Calu3 (cell line): Measurements from ENCODE around the gene ROS1. TPM values are rescaled to one million over a fixed set of nuclear protein-coding genes. Genes with fewer than 3 reads are reported as not detected.

Experiments used
- BruUV-seq: library from RNA; stranded (reverse); fragments of 400-500 nt; replicated peaks from 2 replicates; lab custom pipeline; 2021; lab: Mats Ljungman, UMichigan
- CTCF ChIA-PET: fragments of 300-600 bp; sonication (Branson Sonifier 250); formaldehyde crosslinking; loops from one replicate; lab custom pipeline; 2022; ENCODE audit warnings: antibody characterized with exemption; lab: Charles Lee
- DNase-seq: peaks from one replicate; pipeline ENCODE4 v3.0.0; 2022
- H3K27ac Mint-ChIP-seq: one replicate; pipeline ENCODE4 v1.8.0; 2022; ENCODE audit warnings: mixed read lengths; ENCODE audit not compliant: unreplicated experiment
- H3K27me3 Mint-ChIP-seq: one replicate; pipeline ENCODE4 v1.8.0; 2022; ENCODE audit warnings: mixed read lengths; ENCODE audit not compliant: unreplicated experiment
- H3K36me3 Mint-ChIP-seq: one replicate; pipeline ENCODE4 v1.8.0; 2022; ENCODE audit warnings: mild to moderate bottlenecking, moderate library complexity, mixed read lengths; ENCODE audit not compliant: insufficient read depth, unreplicated experiment
- H3K4me1 Mint-ChIP-seq: one replicate; pipeline ENCODE4 v1.8.0; 2022; ENCODE audit warnings: mild to moderate bottlenecking, low read depth, mixed read lengths; ENCODE audit not compliant: unreplicated experiment
- H3K4me3 Mint-ChIP-seq: one replicate; pipeline ENCODE4 v1.8.0; 2022; ENCODE audit warnings: mild to moderate bottlenecking, low read depth, moderate library complexity, mixed read lengths; ENCODE audit not compliant: unreplicated experiment
- H3K9me3 Mint-ChIP-seq: one replicate; pipeline ENCODE4 v1.8.0; 2022; ENCODE audit warnings: low read depth, mixed read lengths; ENCODE audit not compliant: unreplicated experiment
- intact Hi-C: fragments of 100-400 bp; cut with micrococcal nuclease; formaldehyde crosslinking; loops from one replicate; pipeline ENCODE4 v1.10.0; 2022; ENCODE audit not compliant: unreplicated experiment
- total RNA-seq: library from RNA; stranded (reverse); gene quantifications from 2 replicates; pipeline ENCODE4 v1.2.3, GENCODE V29; 2022
- TF ChIP-seq, protein P1 (sequence below): fragments of 200-600 bp; IDR thresholded peaks from one replicate; pipeline ENCODE4 v1.8.0; 2022; ENCODE audit warnings: antibody characterized with exemption; ENCODE audit not compliant: unreplicated experiment

The ROS1 gene
- total RNA-seq, 1 experiment from 2014 or later, result 8.1 TPM

DNA sequence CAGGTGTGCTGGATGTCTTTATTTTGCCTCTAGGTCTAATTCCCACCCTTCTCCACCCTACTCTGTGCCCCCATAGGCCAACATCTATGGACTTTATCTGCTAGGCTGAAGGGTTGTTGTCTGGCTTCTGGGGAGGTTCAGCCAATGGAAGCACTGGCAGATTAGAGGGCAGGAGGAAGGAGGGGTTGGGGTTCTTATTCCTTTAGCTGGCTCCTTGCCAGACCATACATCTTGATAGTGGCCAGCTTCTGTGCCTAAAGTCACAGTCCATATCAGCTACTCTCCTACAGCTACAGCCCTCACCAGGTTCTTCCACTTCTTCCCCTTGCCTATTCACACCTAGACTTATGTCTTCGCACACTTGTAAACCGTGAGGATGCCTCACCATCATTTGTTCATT lies 41.1 kb downstream of the ROS1 start:
- intact Hi-C loops, result loop anchor here (5.0 kb wide), 1 partner anchor 32 kb away; no protein-coding TSS in a partner anchor

DNA sequence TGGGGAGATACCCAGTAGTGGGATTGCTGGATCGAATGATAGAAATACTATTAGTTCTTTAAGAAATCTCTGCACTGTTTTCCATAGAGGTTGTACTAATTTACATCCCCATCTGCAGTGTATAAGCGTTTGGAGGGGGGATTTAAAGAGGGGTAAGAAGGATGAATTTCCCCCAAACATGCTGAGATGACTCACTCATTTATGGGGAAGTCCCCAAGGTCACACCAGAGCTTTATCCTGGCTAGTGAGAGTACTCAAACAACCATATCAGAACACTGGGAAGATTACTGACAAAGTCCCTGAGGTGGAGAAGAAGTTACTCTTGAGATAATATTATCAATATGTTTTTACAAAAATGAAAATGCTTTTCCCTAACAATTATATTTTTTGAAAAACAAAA lies 44.0 kb downstream of the ROS1 start:
- intact Hi-C loops, result no loop called here
- DNase-seq, result no peak
- CTCF ChIA-PET, result no interaction called here
- no TSS peak for BruUV-seq
- Mint-ChIP-seq H3K27me3 (no peaks in the 10 kb centered on the region), H3K27ac (no peak overlapping the region), H3K4me3 (no peak overlapping the region), H3K36me3 (no peaks in the 10 kb centered on the region), H3K9me3 (no peaks in the 10 kb centered on the region), H3K4me1 (no peaks in the 10 kb centered on the region)
- TF ChIP-seq, protein P1, sequence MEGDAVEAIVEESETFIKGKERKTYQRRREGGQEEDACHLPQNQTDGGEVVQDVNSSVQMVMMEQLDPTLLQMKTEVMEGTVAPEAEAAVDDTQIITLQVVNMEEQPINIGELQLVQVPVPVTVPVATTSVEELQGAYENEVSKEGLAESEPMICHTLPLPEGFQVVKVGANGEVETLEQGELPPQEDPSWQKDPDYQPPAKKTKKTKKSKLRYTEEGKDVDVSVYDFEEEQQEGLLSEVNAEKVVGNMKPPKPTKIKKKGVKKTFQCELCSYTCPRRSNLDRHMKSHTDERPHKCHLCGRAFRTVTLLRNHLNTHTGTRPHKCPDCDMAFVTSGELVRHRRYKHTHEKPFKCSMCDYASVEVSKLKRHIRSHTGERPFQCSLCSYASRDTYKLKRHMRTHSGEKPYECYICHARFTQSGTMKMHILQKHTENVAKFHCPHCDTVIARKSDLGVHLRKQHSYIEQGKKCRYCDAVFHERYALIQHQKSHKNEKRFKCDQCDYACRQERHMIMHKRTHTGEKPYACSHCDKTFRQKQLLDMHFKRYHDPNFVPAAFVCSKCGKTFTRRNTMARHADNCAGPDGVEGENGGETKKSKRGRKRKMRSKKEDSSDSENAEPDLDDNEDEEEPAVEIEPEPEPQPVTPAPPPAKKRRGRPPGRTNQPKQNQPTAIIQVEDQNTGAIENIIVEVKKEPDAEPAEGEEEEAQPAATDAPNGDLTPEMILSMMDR, result no peak

More for the DNA sequence above, 41.1 kb downstream of the ROS1 start:
- H3K36me3 Mint-ChIP-seq, result no peaks in the 10 kb centered on the region
- CTCF ChIA-PET, result no interaction called here
- H3K4me3 Mint-ChIP-seq, result no peak overlapping the region
- H3K9me3 Mint-ChIP-seq, result no peaks in the 10 kb centered on the region
- no peak for DNase-seq
- TF ChIP-seq, protein P1, result no peak
- peaks cover 20% of the 10 kb centered on the region for H3K4me1 Mint-ChIP-seq
- H3K27me3 Mint-ChIP-seq, result no peaks in the 10 kb centered on the region
- BruUV-seq, result no TSS peak
- no peak overlapping the region for H3K27ac Mint-ChIP-seq

DNA sequence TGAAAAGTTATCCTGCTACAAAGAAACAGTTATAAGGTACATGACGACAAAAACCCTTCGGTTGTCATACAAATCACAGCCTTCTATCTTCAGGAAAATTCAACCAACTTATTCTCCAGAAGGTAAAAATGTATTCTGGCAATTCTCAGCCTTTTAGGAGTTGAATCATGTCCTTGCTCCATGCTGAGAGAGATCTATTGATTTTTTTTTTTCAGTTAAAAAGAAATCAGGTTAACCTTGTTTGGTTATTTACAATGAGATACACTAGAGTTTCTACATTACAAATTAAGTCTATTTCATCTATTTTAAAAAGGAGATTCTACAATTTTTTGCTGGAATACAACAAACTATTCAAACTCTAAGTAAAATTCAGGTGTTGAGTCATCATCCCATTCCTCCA lies 45.4 kb downstream of the ROS1 start:
- CTCF ChIA-PET, result interaction anchor here (0.7 kb wide), 2 partner anchors 34 to 46 kb away, joined by 3 to 4 read pairs; no protein-coding TSS in a partner anchor
- intact Hi-C loops, result no loop called here
- no peaks in the 10 kb centered on the region for H3K4me1 Mint-ChIP-seq
- no peak overlapping the region for H3K27ac Mint-ChIP-seq
- no peaks in the 10 kb centered on the region for H3K27me3 Mint-ChIP-seq
- no TSS peak for BruUV-seq
- H3K4me3 Mint-ChIP-seq, result no peak overlapping the region
- H3K36me3 Mint-ChIP-seq, result no peaks in the 10 kb centered on the region
- TF ChIP-seq, protein P1, result no peak
- no peaks in the 10 kb centered on the region for H3K9me3 Mint-ChIP-seq
- DNase-seq, result no peak

DNA sequence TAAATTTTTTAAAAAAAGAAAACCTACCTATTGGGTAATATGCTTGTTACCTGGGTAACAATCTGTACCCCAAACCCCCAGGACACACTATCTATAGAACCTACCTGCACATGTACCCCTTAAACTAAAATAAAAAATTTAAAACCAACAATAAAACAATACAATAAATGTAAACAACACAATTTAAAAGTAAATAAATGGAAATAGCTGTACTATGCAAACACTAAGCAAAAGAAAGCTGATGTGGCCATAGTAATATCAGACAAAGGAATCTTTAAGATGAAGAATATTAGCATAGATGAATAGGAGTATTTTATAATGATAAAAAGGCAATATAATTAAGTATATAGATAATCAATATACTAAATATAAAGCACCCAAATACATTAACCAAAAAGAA lies 50.3 kb downstream of the ROS1 start:
- Mint-ChIP-seq H3K4me3 (no peak overlapping the region), H3K4me1 (no peaks in the 10 kb centered on the region), H3K27me3 (no peaks in the 10 kb centered on the region), H3K36me3 (no peaks in the 10 kb centered on the region), H3K9me3 (no peaks in the 10 kb centered on the region), H3K27ac (no peak overlapping the region)
- TF ChIP-seq, protein P1, result no peak
- intact Hi-C loops, result no loop called here
- no TSS peak for BruUV-seq
- no peak for DNase-seq
- CTCF ChIA-PET, result interaction anchor here (0.6 kb wide), 1 partner anchor 65 kb away, joined by 3 read pairs; no protein-coding TSS in a partner anchor
